PFSK-1 (cell line): ENCODE results near the gene ZC3H13.

Source experiments
- FOXP2 ChIP-seq: optimal IDR thresholded peaks from 2 replicates; pipeline ENCODE3; 2011; ENCODE audit warnings: borderline replicate concordance, control low read depth, inconsistent platforms; ENCODE audit not compliant: insufficient read depth; ENCODE audit errors: extremely low read length, extremely low read depth
- POLR2AphosphoS5 ChIP-seq: IDR thresholded peaks from 2 replicates; pipeline ENCODE4 v1.6.1; 2012; ENCODE audit warnings: low read depth, mild to moderate bottlenecking, control low read depth, low read length, moderate library complexity
- SIN3A ChIP-seq: IDR thresholded peaks from 2 replicates; pipeline ENCODE4 v1.6.1; 2012; ENCODE audit warnings: mild to moderate bottlenecking, low read length, moderate library complexity, borderline replicate concordance; ENCODE audit not compliant: insufficient read depth
- TAF1 ChIP-seq: IDR thresholded peaks from 2 replicates; pipeline ENCODE4 v1.6.1; 2012; ENCODE audit warnings: low read length, control low read depth, borderline replicate concordance; ENCODE audit not compliant: insufficient read depth
- TF ChIP-seq, protein P1 (sequence below), 2 experiments: IDR thresholded peaks; 2 replicates each; pipeline versions ENCODE4 v1.6.1 to v1.8.0; 2011 to 2012; ENCODE audit warnings: low read depth in 2 of 2, low read length in 2 of 2, control low read depth in 1 of 2, inconsistent platforms in 1 of 2, mild to moderate bottlenecking in 1 of 2, moderate library complexity in 1 of 2; ENCODE audit not compliant: insufficient read depth in 1 of 2

Gene ZC3H13

GRCh38 chr13:46040763-46041162, 11.8 kb downstream of the ZC3H13 start:
- TF ChIP-seq TAF1 (no peak), FOXP2 (no peak), SIN3A (no peak)

- no peak for TF ChIP-seq POLR2AphosphoS5
- no peak for TF ChIP-seq FOXP2
- TF ChIP-seq SIN3A: no peak
- TF ChIP-seq, protein P1, sequence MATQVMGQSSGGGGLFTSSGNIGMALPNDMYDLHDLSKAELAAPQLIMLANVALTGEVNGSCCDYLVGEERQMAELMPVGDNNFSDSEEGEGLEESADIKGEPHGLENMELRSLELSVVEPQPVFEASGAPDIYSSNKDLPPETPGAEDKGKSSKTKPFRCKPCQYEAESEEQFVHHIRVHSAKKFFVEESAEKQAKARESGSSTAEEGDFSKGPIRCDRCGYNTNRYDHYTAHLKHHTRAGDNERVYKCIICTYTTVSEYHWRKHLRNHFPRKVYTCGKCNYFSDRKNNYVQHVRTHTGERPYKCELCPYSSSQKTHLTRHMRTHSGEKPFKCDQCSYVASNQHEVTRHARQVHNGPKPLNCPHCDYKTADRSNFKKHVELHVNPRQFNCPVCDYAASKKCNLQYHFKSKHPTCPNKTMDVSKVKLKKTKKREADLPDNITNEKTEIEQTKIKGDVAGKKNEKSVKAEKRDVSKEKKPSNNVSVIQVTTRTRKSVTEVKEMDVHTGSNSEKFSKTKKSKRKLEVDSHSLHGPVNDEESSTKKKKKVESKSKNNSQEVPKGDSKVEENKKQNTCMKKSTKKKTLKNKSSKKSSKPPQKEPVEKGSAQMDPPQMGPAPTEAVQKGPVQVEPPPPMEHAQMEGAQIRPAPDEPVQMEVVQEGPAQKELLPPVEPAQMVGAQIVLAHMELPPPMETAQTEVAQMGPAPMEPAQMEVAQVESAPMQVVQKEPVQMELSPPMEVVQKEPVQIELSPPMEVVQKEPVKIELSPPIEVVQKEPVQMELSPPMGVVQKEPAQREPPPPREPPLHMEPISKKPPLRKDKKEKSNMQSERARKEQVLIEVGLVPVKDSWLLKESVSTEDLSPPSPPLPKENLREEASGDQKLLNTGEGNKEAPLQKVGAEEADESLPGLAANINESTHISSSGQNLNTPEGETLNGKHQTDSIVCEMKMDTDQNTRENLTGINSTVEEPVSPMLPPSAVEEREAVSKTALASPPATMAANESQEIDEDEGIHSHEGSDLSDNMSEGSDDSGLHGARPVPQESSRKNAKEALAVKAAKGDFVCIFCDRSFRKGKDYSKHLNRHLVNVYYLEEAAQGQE (IDR thresholded peaks at IDR 0.05; ENCODE audit: insufficient read depth in 1 of 2, low read depth in 2 of 2, low read length in 2 of 2): no peak
- TF ChIP-seq TAF1: no peak
Measured at GRCh38 chr13:46039411-46040182, 12.9 kb downstream of the ZC3H13 start.

- no peak for TF ChIP-seq POLR2AphosphoS5
- TF ChIP-seq SIN3A: no peak
Measured at GRCh38 chr13:46038296-46038695, 14.2 kb downstream of the ZC3H13 start.

GRCh38 chr13:46035066-46035465, 17.5 kb downstream of the ZC3H13 start:
- no peak for TF ChIP-seq FOXP2
- TF ChIP-seq TAF1: no peak
- TF ChIP-seq POLR2AphosphoS5: no peak
- no peak for TF ChIP-seq SIN3A
- TF ChIP-seq, protein P1 (IDR thresholded peaks at IDR 0.05; ENCODE audit: insufficient read depth in 1 of 2, low read depth in 2 of 2, low read length in 2 of 2): no peak

DNA sequence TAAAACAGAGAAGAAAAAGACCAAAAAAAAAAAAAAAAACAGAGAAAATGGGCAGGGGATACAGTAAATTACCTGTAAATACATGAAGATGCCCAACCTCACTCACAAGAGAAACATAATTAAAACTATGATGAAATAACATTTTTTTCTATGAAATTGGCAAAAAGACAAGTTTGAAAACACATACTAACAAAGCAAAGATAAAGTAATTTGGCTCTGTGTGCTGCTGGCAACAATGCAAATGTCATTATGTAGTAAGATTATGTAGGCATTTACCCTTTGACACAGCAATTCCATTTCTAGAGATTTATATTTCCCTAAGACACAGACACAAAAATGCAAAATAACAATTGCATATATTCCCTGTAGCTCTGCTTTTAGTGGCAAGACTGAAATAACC, 20.2 kb downstream of the ZC3H13 start:
- TF ChIP-seq TAF1: no peak
- TF ChIP-seq, protein P1 (IDR thresholded peaks at IDR 0.05; ENCODE audit: insufficient read depth in 1 of 2, low read depth in 2 of 2, low read length in 2 of 2): no peak
- TF ChIP-seq POLR2AphosphoS5: no peak
- no peak for TF ChIP-seq FOXP2
- TF ChIP-seq SIN3A: no peak

DNA sequence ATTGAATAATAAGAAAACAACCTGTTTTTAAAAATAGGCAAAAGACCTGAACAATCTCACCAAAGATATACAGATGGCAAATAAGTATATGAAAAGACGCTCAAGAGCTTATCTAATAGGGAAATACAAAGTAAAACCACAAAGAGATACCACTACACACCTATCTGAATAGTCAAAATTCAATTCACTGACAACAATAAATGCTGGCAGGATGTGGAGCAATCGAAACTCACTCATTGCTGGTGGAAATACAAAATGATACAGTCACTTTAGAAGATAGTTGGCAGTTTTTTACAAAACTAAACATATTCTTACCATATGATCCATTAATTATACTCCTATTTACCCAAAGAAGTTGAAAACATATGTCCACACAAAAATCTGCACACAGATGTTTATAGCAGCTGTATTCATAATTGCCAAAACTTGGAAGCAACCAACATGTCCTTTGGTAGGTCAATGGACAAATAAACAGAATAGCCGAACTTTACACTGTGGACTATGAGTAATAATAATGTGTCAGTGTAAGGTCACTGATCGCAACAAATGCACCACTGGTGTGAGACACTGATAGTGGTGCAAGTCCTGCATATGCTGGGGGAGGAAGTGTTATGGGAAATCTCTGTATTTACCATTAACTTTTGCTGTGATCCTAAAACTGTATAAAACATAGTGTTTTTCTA, 20.8 kb downstream of the ZC3H13 start:
- TF ChIP-seq POLR2AphosphoS5: no peak
- TF ChIP-seq TAF1: no peak
- TF ChIP-seq SIN3A: no peak
- TF ChIP-seq FOXP2: no peak
- TF ChIP-seq, protein P1 (IDR thresholded peaks at IDR 0.05; ENCODE audit: insufficient read depth in 1 of 2, low read depth in 2 of 2, low read length in 2 of 2): no peak
